Activated CD8-positive, alpha-beta memory T cell treated with anti-CD3 and anti-CD28 coated beads for 48 hours (primary cell): Measurements from ENCODE around the gene DYTN.

ENCODE experiments used
- DNase-seq, 3 experiments: peaks; one replicate each; pipeline ENCODE4 v3.0.0-alpha.2; 2020; ENCODE audit warnings: low read depth in 2 of 3, low spot score in 2 of 3

Gene DYTN

GRCh38 chr2:206616151-206616550 is 102.0 kb downstream of the DYTN start:
- DNase-seq: no peak

- no peak for DNase-seq
Measured at GRCh38 chr2:206615417-206616089, 102.6 kb downstream of the DYTN start.

- DNase-seq: no peak
Measured at GRCh38 chr2:206614811-206615210, 103.4 kb downstream of the DYTN start.

- no peak for DNase-seq
Measured at GRCh38 chr2:206611736-206612135, 106.5 kb downstream of the DYTN start.

GRCh38 chr2:206611191-206611590 is 107.0 kb downstream of the DYTN start:
- DNase-seq: no peak

GRCh38 chr2:206610451-206610850 is 107.7 kb downstream of the DYTN start:
- DNase-seq: no peak

GRCh38 chr2:206603243-206603642 is 115.0 kb downstream of the DYTN start:
- no peak for DNase-seq
